HG03354 (cell line): ENCODE measurements around the gene IGF2BP1.
"Not testable (repeated sequence)": the region's sequence is repeated elsewhere in the genome, so short reads cannot be mapped to it uniquely, and the experiment has no call there.

Source experiments
- ATAC-seq: cut with Tn5 transposase; IDR thresholded peaks from one replicate; pipeline ENCODE4 v1.9.1; 2021; ENCODE audit warnings: mild to moderate bottlenecking; ENCODE audit not compliant: unreplicated experiment, poor library complexity, severe bottlenecking

The IGF2BP1 gene

GRCh38 chr17:49085565-49086315 is 88.6 kb downstream of the IGF2BP1 start:
- no peak for ATAC-seq

- ATAC-seq, result no peak
Observed at GRCh38 chr17:49086316-49086605, 89.1 kb downstream of the IGF2BP1 start.

GRCh38 chr17:49086649-49087048 is 89.5 kb downstream of the IGF2BP1 start:
- ATAC-seq, result no peak

- ATAC-seq, result no peak
Observed at GRCh38 chr17:49089094-49089493, 91.9 kb downstream of the IGF2BP1 start.

GRCh38 chr17:49090878-49091594 is 93.9 kb downstream of the IGF2BP1 start:
- no peak for ATAC-seq

- no peak for ATAC-seq
Observed at GRCh38 chr17:49093131-49093530, 95.9 kb downstream of the IGF2BP1 start.

- no peak for ATAC-seq
Observed at GRCh38 chr17:49100601-49101000, 103.4 kb downstream of the IGF2BP1 start.

- ATAC-seq, result no peak
Observed at GRCh38 chr17:49101054-49101534, 103.9 kb downstream of the IGF2BP1 start.

GRCh38 chr17:49103360-49103759 is 106.2 kb downstream of the IGF2BP1 start:
- ATAC-seq, result not testable (repeated sequence)

GRCh38 chr17:49104511-49105074 is 107.4 kb downstream of the IGF2BP1 start:
- ATAC-seq, result no peak
